ENCODE measurements around the gene ABTB1. TPM values are rescaled to one million over a fixed set of nuclear protein-coding genes. Genes with fewer than 3 reads are reported as not detected.

ABTB1 gene
- total RNA-seq, 2 donors from 2014 or later = 10.7 to 14.4 TPM

DNA sequence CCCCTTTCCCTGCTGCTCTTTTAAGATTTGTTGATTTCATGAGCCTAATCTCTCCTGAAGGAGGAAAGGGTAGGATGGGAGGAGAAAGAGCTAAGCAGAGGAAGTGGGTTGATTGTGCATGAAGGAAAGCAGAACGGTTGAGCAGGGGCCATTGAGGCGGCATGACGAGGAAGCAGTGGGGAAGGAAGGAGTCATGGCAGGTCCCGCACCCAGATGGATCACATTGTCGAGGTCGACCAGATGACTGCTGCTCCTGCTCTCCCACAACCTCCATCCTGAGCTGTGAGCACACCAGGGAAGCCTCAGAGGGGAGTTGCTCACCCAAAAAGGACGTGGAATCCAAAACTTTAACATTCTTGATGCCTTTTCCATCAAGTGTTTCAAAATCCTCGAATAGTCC, 42.8 kb downstream of the ABTB1 start:
- no peaks in the 10 kb centered on the region for H3K36me3 Mint-ChIP-seq (ENCODE audit: low read depth)
- H3K36me3 ChIP-seq (ENCODE audit: control insufficient read depth, insufficient read depth, low read length) = no peaks in the 10 kb centered on the region
- H3K9me3 Mint-ChIP-seq = no peaks in the 10 kb centered on the region
- peaks cover 18% of the 10 kb centered on the region for H3K4me1 Mint-ChIP-seq
- WGBS, 2 experiments (ENCODE audit: insufficient coverage in 1 of 2, insufficient read length in 1 of 2) = 81 to 84% methylated on average over 7 to 8 of the region's 8 CpGs
- H3K4me3 ChIP-seq (ENCODE audit: low read length) = no peak overlapping the region
- peaks cover 3% of the 10 kb centered on the region for H3K4me1 ChIP-seq (ENCODE audit: control insufficient read depth, insufficient read depth, low read length)
- peaks cover 25% of the 10 kb centered on the region for H3K27me3 Mint-ChIP-seq (ENCODE audit: insufficient read depth)
- H3K9ac ChIP-seq (ENCODE audit: extremely low read depth, low read length, poor library complexity, severe bottlenecking) = no peak overlapping the region
- no peaks in the 10 kb centered on the region for H3K9me3 ChIP-seq (ENCODE audit: control insufficient read depth, low read length)
- H3K27ac ChIP-seq (ENCODE audit: low read depth, low read length) = no peak overlapping the region
- H3K27ac Mint-ChIP-seq = no peak overlapping the region
- DNase-seq = no peak
- TF ChIP-seq, protein P1, sequence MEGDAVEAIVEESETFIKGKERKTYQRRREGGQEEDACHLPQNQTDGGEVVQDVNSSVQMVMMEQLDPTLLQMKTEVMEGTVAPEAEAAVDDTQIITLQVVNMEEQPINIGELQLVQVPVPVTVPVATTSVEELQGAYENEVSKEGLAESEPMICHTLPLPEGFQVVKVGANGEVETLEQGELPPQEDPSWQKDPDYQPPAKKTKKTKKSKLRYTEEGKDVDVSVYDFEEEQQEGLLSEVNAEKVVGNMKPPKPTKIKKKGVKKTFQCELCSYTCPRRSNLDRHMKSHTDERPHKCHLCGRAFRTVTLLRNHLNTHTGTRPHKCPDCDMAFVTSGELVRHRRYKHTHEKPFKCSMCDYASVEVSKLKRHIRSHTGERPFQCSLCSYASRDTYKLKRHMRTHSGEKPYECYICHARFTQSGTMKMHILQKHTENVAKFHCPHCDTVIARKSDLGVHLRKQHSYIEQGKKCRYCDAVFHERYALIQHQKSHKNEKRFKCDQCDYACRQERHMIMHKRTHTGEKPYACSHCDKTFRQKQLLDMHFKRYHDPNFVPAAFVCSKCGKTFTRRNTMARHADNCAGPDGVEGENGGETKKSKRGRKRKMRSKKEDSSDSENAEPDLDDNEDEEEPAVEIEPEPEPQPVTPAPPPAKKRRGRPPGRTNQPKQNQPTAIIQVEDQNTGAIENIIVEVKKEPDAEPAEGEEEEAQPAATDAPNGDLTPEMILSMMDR (conservative IDR thresholded peaks at IDR 0.05) = no peak
- no peak overlapping the region for H3K4me3 Mint-ChIP-seq
- peaks cover 6% of the 10 kb centered on the region for H3K27me3 ChIP-seq (ENCODE audit: control insufficient read depth, insufficient read depth, low read length, poor library complexity, severe bottlenecking)

DNA sequence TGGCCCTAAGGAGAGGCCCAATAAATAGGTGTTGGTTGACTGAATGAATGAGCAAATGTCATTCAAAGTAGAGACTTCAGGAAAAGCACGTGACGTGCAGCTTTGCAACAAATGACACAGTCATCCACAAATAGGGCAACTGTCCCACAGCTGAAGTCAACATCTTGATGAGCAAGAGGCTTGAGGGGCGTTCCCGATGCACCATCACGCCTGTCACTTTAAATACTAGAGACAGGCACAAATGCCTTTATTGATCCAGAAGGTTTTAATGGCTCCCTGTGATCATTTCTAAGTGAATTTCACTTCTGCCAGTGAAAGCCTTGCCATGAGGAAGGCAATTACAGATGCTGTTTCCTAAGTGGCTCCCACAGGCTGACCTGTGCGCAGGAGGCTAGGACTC, 43.6 kb downstream of the ABTB1 start:
- no peak overlapping the region for H3K27ac Mint-ChIP-seq
- Histone ChIP-seq H3K4me1 (ENCODE audit: control insufficient read depth, insufficient read depth, low read length) (peaks cover 3% of the 10 kb centered on the region), H3K9ac (ENCODE audit: extremely low read depth, low read length, poor library complexity, severe bottlenecking) (no peak overlapping the region), H3K27me3 (ENCODE audit: control insufficient read depth, insufficient read depth, low read length, poor library complexity, severe bottlenecking) (peaks cover 6% of the 10 kb centered on the region), H3K4me3 (ENCODE audit: low read length) (no peak overlapping the region), H3K9me3 (ENCODE audit: control insufficient read depth, low read length) (no peaks in the 10 kb centered on the region), H3K36me3 (ENCODE audit: control insufficient read depth, insufficient read depth, low read length) (no peaks in the 10 kb centered on the region), H3K27ac (ENCODE audit: low read depth, low read length) (no peak overlapping the region)
- no peak for DNase-seq
- TF ChIP-seq, protein P1 (conservative IDR thresholded peaks at IDR 0.05) = no peak
- WGBS, 2 experiments (ENCODE audit: insufficient coverage in 1 of 2, insufficient read length in 1 of 2) = 95% methylated on average over 5 to 6 of the region's 6 CpGs
- no peak overlapping the region for H3K4me3 Mint-ChIP-seq
- H3K36me3 Mint-ChIP-seq (ENCODE audit: low read depth) = no peaks in the 10 kb centered on the region
- H3K4me1 Mint-ChIP-seq = peaks cover 10% of the 10 kb centered on the region
- H3K9me3 Mint-ChIP-seq = no peaks in the 10 kb centered on the region
- H3K27me3 Mint-ChIP-seq (ENCODE audit: insufficient read depth) = peaks cover 25% of the 10 kb centered on the region

DNA sequence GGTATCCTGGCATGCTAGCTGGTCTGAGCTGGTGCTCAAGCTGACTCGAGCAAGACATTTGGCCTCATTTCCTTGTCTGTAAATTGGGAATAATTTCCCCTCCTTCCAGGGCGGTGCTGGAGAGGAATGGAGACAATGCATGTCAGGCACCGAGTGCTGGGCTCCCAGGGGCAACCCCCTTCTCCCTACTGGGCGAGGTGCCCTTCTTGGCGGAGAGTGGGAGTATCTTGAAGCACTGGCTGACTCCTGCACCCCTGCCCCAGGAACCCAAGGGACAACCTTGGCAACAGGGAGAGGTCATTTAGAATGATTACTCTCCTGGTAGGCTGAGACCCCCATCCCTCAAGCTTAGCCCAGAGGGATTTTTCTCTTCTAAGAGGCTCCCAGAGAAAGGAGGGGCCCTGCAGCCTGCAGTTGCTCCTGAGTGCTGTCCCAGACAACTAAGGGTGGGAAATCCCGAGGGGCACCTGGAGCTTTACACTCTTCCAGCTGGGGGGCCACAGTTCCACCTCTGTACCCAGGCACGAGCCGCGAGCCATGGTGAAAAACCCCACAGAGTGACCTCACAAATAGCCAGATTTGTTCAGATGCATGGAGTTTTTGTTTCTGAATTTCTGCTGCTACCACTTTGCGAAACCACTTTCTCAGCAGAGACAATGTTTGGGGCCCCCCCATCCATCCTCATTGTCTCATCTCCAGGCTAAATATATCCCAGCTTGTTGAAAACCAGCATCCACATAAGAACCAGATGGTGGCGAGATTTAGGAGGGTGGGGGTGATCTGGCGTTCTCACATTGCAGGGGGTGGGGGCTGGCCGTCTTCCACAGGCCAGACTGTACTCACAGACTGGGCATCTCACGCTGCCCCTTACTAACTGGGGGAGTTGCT, 44.8 kb downstream of the ABTB1 start:
- H3K9me3 ChIP-seq (ENCODE audit: control insufficient read depth, low read length) = no peaks in the 10 kb centered on the region
- DNase-seq = no peak
- H3K4me1 Mint-ChIP-seq = peaks cover 9% of the 10 kb centered on the region
- H3K27me3 Mint-ChIP-seq (ENCODE audit: insufficient read depth) = peaks cover 22% of the 10 kb centered on the region
- TF ChIP-seq, protein P1 (conservative IDR thresholded peaks at IDR 0.05) = no peak
- peaks cover 6% of the 10 kb centered on the region for H3K27me3 ChIP-seq (ENCODE audit: control insufficient read depth, insufficient read depth, low read length, poor library complexity, severe bottlenecking)
- no peaks in the 10 kb centered on the region for H3K36me3 Mint-ChIP-seq (ENCODE audit: low read depth)
- H3K27ac Mint-ChIP-seq = no peak overlapping the region
- no peak overlapping the region for H3K9ac ChIP-seq (ENCODE audit: extremely low read depth, low read length, poor library complexity, severe bottlenecking)
- no peak overlapping the region for H3K4me3 Mint-ChIP-seq
- no peak overlapping the region for H3K4me3 ChIP-seq (ENCODE audit: low read length)
- no peaks in the 10 kb centered on the region for H3K9me3 Mint-ChIP-seq
- no peaks in the 10 kb centered on the region for H3K36me3 ChIP-seq (ENCODE audit: control insufficient read depth, insufficient read depth, low read length)
- WGBS, 2 experiments (ENCODE audit: insufficient coverage in 1 of 2, insufficient read length in 1 of 2) = 90 to 91% methylated on average over 4 to 14 of the region's 14 CpGs
- no peak overlapping the region for H3K27ac ChIP-seq (ENCODE audit: low read depth, low read length)
- H3K4me1 ChIP-seq (ENCODE audit: control insufficient read depth, insufficient read depth, low read length) = peaks cover 3% of the 10 kb centered on the region

Data from endodermal cell (in vitro differentiated cells).